ENCODE measurements around the gene BCHE.

BCHE gene
- 0 reads per million in 4 donors for total RNA-seq

DNA sequence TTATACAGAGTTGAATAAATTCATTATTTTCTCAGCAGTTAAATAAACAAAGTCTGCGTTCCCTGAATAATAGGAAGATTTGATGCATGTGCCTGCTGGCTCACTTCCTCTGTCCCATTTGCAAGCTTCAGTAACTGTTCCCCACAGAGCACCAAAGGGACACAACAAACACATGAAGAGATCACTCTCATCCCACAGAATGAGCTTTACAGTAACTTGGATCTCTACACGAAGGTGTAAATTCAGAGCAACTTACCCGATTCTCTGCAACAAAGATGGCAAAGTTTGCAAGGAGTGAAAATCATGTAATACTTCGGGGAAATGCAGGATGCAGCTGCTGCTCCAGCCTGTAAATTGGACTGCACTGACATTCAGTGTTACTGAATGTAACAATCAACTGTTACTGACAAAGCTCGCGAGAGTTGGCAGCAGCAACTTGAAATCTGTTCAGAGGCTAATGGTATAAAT lies at the start of gene BCHE:
BCHE (minus strand) TSS at position 366 of the 468 bp plus-strand sequence. CDS start 6,390 bp downstream, outside the sequence.
- DNase-seq = no peak

DNA sequence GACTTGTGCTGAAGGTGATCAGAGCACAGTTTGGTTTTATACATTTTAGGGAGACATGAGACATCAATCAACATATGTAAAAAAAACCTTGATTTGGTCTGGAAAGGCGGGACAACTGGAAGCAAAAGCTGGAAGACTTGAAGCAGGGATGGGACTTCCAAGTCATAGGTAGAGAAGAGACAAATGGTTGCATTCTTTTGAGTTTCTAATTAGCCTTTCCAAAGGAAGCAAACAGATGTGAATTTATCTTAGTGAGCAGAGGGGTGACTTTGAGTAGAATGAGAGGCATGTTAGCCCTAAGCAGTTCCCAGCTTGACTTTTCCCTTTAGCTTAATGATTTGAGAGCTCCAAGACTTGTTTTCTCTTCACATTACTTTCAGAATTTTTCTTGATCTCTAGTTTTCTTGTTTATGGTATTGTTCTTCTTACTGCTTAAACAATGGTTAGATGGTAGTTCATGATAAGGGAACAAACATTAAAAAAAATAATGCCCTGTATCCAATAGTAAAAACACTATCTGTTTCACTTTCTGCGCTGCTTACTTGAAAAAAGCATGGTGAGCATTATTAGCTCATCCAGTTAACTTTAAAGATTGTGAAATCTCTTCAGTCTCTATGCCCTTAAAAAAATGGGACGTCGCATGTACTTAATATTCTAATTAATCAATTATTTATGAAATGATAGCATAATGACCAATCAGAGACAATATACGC lies 48.5 kb upstream of the BCHE start:
- no peak for DNase-seq

DNA sequence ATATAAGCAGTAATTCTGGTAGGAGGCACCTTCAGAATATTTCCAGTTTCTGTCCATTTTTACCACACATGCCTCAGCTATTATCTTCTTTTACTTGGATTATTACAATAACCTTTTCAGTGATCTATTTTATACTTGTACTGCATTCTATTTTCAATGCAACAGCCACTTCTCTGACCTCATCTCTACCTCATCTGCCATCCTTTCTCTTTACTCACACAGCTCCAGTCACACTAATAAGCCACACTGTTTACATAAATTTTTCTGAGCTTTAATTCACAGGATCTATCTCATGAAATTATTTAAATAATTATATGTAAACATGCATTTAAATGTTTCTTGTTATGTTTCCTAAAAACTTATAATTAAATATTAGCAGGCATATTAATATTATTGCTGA lies 47.3 kb upstream of the BCHE start:
- no peak for DNase-seq

DNA sequence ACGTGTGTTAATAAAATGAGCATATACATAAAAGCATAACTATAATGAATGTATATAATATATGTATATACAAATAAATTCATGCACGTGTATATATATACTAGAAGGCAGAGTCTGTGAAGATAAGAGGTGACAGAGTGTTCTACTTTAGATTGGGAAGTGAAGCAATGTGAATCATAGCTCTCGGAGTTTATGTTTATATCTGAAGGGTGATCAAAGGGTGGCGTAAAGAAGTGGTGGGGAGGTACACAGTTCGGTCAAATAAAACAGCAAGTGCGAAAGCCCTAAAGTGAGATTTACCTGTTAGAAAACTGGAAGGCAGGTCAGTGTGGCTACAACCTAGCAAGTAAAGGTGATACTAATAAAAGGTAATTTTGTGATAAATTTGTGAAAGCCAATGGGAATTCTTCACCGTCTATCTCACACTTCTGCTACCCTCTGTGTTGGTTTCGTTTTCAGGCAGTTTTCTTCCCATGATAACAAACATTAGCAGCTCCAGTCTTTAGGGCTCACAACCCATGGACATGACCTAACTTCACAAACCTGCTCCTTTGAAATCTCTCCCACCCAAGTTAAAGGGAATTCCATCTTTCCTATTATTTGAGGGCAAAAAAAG lies 46.7 kb upstream of the BCHE start:
- no peak for DNase-seq

DNA sequence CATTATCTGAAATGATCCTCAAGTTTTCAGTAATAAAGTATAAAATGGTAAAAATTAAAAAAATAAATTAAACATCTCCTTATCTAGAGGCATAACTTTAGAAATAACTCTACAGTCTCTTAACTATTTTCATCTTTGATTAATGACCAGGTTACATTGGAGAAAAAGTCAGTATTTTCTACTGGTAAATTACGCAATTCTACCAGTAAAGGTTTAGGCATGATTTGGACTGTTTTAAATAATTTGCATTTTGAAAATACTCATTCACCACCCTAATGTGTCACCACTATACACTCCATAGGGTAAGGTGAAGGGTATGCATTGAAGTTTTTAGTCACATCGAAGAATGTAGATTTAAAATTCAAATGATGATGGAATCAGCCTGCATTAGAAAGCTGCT lies 45.9 kb upstream of the BCHE start:
- DNase-seq = no peak

DNA sequence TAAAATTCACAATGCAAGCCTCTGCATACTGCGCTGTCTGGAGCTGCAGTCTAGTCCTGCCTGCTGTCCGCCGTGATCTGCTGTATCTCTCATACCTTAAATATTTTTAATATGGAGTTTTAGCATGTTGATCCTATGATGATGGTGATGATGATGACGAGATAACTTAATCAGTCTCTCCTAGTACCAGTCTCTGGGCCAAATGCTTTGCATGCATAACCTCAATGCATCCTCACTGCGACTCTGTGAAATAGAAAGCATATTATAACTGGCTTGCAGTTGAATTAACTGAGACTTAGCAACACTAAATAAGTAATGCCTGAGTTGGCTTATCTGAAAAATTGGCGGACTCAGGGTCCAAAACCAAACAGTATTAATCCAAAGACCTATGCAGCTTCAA lies 38.4 kb upstream of the BCHE start:
- no peak for DNase-seq

DNA sequence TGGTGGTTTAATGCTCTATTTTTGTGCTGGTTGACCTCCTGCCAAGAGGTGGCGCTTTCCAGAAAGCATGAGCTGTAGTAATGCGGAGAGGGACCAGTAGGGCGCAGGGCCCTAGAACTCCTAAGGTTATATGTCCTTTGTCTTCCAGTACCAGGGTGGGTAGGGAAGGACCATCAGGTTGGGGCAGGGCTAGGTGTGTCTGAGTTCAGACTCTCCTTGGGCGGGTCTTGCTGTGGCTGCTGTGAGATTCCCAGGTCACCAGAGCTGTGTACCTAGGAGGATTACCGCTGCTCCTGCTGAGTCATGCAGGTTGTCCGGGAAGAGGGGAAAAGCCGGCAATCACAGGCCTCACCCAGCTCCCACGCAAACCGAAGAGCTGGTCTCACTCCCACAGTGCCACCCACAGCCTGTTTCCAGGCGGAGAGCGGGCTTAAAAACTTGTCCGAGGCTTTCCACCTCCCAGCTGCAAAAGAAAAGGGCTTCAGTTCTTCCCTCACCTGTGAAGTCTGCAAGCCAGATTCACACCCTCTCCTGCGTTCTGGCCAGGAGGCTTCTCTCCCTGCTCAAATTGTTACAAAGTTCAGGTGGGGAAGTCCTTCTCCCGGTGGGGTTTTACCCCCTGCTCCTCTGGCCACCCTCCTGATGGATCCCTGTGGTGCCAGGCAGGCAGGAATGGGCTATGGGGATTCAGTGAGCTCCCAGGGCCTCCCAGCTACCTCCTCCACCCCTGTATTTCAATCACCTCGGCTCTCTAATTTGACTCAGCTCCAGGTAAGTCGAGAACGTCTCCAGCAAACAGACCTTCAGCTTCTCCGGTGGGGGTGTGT lies 37.7 kb upstream of the BCHE start:
- DNase-seq = no peak

DNA sequence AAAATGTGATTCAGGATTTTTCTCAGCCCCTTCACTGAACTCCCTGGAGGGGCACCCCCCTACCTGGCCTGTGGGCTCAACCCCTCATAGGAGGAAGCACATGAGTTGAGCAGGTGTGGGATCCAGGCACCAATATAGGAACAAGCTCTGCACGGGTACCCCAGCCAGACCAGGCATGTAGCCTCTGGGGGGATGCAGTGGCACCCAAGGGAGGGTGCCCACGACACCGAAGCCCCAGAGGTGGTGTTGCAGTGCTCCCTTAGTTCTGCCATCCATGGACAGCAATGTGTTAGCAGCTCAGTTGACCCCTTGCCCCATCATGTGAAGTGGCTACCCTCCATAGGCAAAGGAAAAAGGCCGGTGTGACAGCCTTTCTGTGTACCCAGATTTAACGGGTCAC lies 30.9 kb upstream of the BCHE start:
- DNase-seq = no peak

DNA sequence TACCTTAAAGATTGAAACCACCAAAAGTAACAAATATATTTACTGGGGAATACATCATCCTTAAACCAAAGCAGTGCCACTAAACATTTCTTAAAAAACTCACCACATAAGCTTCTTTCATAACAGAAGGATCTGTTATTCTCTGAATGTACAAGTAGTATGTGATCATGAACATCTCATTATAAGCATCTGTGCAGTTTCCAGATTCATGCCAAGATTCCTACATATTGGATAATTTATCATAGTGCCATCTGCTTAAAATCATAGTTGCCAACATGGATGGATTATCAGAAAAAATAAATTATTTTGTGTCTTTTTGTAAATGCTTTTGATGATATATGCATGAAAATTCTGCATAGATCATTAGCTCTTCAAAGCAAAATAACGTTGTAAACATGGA lies 21.8 kb upstream of the BCHE start:
- DNase-seq = no peak

DNA sequence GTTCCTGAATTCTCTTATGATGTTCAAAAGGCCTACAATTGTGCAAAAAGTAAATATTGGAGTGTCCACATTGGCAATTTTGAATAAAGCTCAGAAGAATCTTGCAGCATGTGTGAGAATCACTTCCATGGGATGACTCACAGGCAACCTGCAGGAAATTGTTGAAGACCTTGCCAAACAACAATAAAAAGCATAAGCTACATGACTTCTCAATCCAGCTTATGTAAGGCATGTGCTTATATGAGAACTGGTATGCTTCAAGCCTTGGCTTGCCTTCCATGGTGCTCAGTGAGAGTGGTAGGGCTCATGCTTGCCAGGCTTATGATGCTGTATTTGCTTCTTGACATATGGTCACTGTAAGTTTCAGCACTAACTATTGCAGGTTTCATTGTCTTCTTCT lies 18.4 kb upstream of the BCHE start:
- DNase-seq = no peak

DNA sequence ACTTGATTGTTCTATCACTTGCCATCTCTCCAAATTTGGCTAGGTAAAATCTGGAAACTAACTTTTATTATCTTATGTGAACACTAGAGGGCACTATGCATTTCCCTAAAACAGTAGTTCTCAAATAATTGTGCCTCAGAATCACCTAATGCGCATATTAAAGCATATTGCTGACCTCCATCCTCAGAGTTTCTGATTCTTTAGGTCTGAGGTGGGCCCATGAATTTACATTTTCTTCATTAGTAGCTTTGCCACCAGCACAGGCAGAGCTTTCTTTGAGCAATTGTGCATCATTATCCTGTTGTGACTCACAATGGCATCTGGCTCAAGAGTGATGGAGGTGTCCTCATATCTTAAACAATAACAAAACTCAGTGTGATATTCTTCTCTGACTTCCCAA lies 17.5 kb upstream of the BCHE start:
- DNase-seq = no peak

DNA sequence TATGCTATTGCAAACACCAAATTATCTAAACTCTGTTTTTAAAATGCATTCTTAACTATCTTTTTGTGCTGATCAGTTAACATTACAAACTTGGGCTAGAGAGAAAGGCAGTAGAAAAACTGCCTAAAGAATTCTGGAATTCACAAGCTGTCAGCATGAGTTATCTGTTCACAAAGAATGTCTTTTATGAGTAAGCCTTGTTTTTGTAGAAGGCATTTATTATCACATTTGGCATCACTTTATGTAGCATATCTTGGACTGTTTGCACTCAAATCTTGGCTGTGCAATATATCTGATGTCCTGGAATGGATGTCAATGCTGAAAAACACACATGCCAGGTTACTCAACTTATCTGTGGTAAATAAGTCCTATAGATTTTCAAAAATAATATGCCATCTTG lies 15.5 kb upstream of the BCHE start:
- DNase-seq = no peak

DNA sequence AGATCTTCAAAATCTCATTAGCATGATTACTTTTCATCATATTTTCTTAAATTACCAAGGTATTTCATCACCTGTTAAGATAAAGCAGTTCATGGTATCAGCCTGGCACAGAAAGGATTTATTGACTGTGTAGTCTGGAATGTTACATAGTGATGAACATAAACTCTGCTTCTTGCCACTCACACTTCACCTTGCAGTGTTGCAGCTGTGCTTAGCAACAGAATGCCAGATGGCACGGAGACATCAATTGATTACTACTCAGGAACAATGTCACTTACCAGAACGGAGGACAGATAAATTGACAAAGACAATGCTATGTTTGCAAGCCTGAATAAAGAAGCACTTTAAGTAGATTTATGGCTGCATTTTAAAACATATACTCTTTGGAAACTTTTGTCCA lies 15.0 kb upstream of the BCHE start:
- no peak for DNase-seq

DNA sequence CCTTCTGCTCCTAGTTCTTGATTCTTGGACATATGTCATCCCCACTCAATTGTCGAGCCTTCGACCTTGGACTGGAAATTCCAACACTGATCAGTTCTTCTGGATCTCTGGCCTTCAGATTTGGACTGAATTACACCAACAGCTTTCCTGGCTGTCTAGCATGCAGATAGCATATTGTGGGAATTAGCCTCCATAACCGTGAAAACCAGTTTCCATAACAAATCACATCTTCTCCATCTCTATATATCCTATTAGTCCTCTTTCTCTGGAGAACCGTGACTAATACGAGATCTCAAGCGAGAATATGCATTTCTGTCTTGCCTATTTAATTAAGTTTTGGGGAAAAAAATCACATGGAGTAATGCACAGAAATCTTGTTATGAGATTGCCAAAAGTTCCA lies 8.8 kb upstream of the BCHE start:
- DNase-seq = no peak

DNA sequence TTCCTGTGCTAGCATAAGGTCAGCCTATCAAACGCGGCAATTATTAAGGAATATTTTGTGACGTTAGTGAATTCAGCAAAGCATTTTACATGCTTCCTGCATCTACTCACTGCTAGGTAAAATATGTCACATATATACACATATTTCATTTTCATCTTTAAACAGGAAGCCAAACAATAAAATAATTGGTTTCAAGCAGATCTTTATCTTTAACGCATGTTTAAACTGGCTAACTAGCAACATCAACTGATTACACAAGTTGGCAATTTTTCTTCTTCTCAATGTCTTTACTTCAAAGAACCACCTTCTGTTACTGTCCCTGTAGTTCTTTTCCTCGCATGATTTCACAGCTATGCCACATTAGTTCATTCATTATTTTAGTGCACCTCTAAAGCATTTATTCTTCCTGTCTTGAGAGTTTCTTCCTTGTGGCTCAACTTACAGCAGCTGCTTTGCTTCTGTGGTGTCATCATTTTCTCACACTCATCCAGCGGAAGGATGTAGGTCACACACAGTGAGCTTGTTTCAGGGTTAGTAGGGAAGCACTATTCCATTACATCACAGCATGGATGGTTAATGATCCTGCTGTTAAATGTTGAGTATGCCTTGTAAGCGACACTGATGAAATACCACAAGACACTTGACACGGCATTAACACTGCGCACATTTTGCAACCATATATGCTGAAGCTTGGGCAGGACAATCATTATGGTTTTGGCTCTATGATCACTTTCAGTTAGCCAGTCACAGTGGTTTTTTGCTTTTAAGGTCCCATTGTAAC lies 2.3 kb upstream of the BCHE start:
- DNase-seq = no peak

DNA sequence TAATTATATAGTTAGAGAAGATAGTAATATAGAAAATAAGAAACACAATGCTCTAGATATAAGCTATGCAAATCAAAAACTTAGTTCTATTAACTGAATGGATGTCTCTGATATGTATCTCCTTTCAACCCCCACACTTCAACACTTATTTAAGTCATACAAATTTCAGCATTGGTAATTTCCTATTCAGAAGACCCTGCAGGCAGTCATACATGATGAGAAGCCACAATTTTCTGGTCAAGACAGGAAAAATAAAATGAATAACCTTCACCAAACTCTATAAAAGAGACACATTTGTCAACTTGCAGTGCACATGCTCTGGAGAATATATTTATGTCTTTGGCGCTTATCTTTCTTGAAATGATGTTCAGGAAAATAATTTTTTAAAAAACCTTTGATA lies 578 bp upstream of the BCHE start:
- no peak for DNase-seq

DNA sequence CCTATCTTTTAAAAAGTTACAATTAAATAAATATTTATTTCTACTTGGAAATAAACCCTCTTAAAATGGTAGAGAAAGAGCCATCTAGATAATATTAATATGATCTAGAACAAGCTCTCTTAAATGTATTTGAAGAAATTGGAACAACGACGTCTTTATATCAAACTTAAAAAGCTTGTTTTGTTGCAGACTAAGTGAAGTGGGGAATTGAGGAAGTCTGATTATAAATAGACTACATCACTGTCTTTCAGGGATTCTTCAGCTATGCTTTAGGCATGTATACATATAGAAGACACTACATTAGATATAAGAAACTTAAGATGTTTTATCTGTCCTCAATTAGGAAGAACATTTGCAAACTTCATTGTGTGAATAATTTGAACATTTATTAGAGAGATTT lies 1.8 kb downstream of the BCHE start:
- DNase-seq = no peak

DNA sequence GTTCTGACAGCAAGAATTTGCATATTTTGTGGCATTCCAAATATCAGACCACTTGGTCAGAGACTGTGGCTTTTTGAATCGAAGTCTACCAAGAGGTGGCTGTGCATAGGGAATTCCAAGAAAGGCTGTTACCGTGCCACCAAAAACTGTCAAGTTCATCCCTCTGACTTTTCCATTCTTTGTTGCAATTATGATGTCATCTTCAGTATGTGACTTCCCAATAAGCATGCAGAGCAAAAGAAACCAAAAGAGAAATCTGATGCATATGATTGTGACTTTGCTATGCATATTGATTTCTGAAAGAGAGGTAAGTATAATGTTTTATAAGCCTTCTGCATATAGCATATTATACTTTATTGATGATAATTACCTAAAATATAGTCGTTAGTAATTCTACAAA lies 6.5 kb downstream of the BCHE start:
- DNase-seq = no peak

DNA sequence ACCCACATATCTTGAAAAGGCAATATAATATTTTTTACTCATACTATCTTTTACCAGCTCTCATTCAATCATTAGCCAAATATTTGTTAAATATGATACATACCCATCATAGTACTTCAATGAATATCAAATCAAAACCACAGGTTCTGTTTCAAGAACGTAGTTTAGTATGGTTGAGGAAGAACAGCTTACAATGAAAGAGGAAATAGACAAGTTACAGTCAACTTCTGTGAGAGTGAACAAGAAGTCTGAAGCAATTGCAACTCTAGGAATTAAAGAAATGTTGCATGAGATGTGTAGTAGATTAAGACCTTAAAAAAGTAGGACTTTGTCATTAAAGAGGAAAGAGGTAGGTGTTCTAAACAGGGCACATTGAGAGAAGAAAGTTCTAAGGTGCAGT lies 9.3 kb downstream of the BCHE start:
- no peak for DNase-seq

DNA sequence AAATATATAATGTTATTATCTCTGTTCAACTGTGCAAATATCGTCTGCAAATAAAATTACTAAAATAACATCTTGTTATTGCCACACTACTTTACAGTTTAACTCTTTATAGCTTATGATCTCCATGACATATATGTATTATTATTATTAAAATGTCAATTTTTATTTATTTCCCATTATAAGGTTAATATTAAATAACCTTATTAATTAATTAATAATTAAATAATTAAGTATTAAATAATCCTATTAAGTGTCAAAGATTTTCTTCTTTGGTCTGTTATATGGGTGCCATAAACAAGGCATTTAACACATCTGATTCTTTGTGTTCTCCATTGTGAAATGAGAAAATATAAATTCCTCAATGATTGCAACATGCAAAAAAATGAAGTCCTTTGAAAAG lies 10.0 kb downstream of the BCHE start:
- no peak for DNase-seq

DNA sequence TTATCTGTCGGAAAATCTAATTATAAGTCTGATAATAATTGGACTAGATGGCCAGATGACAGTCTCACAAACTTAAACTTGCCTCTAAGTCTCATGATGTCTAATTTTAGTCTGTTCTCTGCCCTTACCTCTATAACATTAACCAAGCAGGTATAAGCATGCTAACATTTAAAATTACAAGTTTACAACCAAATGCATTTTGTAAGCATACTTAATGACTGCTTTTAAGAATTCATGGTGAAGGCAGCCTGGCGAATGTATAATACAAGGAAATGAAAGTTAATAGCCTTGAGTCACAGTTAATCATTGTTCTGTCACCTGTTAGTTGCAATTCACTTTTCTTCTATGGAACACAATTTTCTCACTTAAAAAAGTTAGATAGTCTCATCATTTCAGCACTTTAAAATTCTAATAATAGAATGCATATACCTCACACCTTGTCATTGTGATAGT lies 16.5 kb downstream of the BCHE start:
- no peak for DNase-seq

DNA sequence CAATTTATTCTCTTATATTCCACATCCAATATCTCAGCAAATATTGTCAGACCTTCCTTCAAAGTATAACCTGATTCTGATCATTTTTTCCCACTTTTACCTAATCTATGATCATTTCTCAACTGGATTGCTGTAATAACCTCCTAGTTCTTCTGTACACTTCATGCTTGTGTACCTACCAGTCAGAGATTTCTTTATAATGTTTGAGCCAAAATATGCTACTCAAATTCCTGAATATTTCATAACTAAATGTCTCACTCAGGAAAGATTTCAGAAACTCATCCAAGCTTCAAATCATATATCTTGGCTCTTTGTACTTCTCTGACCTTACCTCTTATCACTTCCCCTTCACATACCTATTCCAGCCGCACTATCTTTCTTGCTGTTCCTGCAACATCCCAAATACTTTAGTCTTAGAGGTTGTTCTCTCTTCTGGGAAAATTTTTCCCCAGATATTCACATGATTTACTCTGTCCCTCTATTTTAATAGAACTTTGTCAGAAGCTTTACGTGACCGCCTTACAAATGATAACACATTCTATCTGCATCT lies 20.0 kb downstream of the BCHE start:
- no peak for DNase-seq

DNA sequence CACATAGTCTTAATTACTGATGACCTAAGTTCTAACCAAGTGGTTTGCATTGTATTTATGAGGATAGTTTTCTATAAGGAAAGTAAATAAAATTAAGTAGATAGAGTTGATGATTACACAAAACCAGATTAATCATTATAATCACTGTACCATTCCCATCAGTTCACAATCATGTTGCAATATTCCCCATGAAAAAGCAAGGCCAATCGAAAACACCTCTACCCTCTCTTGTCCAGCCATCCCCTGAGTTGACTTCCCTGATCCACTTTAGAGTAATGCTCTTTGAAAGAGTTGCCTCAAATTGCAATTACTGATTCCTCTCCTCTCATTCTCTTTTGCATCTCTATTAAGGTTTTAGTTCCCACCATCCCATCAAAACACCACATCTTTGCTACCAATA lies 21.0 kb downstream of the BCHE start:
- no peak for DNase-seq

All from T-helper 1 cell (primary cell).